HG02852 (cell line): ENCODE data around the gene TMOD3.

ENCODE experiments used
- ATAC-seq: cut with Tn5 transposase; IDR thresholded peaks from one replicate; pipeline ENCODE4 v1.9.1; 2021; ENCODE audit warnings: mild to moderate bottlenecking, moderate library complexity; ENCODE audit not compliant: unreplicated experiment

The TMOD3 gene

GRCh38 chr15:51825698-51826097 lies 3.8 kb upstream of the TMOD3 start:
- ATAC-seq: no peak

GRCh38 chr15:51828621-51829375 lies 655 bp upstream of the TMOD3 start:
- no peak for ATAC-seq

GRCh38 chr15:51830276-51830806 lies 888 bp downstream of the TMOD3 start:
- ATAC-seq: no peak

- no peak for ATAC-seq
Observed at GRCh38 chr15:51833772-51834171, 4.3 kb downstream of the TMOD3 start.

GRCh38 chr15:51837792-51838251 lies 8.4 kb downstream of the TMOD3 start:
- no peak for ATAC-seq

GRCh38 chr15:51838270-51838669 lies 8.8 kb downstream of the TMOD3 start:
- no peak for ATAC-seq

- no peak for ATAC-seq
Observed at GRCh38 chr15:51840692-51841091, 11.2 kb downstream of the TMOD3 start.

- no peak for ATAC-seq
Observed at GRCh38 chr15:51841406-51842040, 12.1 kb downstream of the TMOD3 start.

- ATAC-seq: no peak
Observed at GRCh38 chr15:51842265-51842664, 12.8 kb downstream of the TMOD3 start.

GRCh38 chr15:51842852-51843737 lies 13.6 kb downstream of the TMOD3 start:
- no peak for ATAC-seq

GRCh38 chr15:51844747-51845426 lies 15.4 kb downstream of the TMOD3 start:
- no peak for ATAC-seq

- no peak for ATAC-seq
Observed at GRCh38 chr15:51846066-51846462, 16.6 kb downstream of the TMOD3 start.

- ATAC-seq: no peak
Observed at GRCh38 chr15:51846463-51847230, 17.2 kb downstream of the TMOD3 start.

GRCh38 chr15:51848811-51849210 lies 19.4 kb downstream of the TMOD3 start:
- ATAC-seq: no peak

- ATAC-seq: no peak
Observed at GRCh38 chr15:51849860-51850259, 20.4 kb downstream of the TMOD3 start.

- no peak for ATAC-seq
Observed at GRCh38 chr15:51853998-51854397, 24.5 kb downstream of the TMOD3 start.

GRCh38 chr15:51855612-51856011 lies 26.2 kb downstream of the TMOD3 start:
- no peak for ATAC-seq

- ATAC-seq: no peak
Observed at GRCh38 chr15:51856714-51857380, 27.4 kb downstream of the TMOD3 start.
